ENCODE measurements around the gene NCCRP1.

Gene NCCRP1

GRCh38 chr19:39196320-39196719 lies 444 bp upstream of the NCCRP1 start:
- Histone ChIP-seq H3K27me3 (ENCODE audit: insufficient read depth, poor library complexity, severe bottlenecking) (no peaks in the 10 kb centered on the region), H3K9me3 (ENCODE audit: severe bottlenecking) (no peaks in the 10 kb centered on the region), H3K4me1 (ENCODE audit: insufficient read depth, poor library complexity, severe bottlenecking) (peaks cover 5% of the 10 kb centered on the region), H3K27ac (ENCODE audit: poor library complexity, severe bottlenecking) (no peak overlapping the region), H3K4me3 (ENCODE audit: severe bottlenecking) (no peak overlapping the region), H3K36me3 (ENCODE audit: low read depth) (no peaks in the 10 kb centered on the region)
- DNase-seq (ENCODE audit: low spot score): no peak
- no peak for TF ChIP-seq CTCF (IDR thresholded peaks at IDR 0.05; ENCODE audit: poor library complexity, severe bottlenecking)
- no peak for ATAC-seq (ENCODE audit: low read depth)

- Histone ChIP-seq H3K27ac (ENCODE audit: poor library complexity, severe bottlenecking) (no peak overlapping the region), H3K4me3 (ENCODE audit: severe bottlenecking) (no peak overlapping the region), H3K36me3 (ENCODE audit: low read depth) (no peaks in the 10 kb centered on the region), H3K4me1 (ENCODE audit: insufficient read depth, poor library complexity, severe bottlenecking) (peaks cover 5% of the 10 kb centered on the region), H3K9me3 (ENCODE audit: severe bottlenecking) (no peaks in the 10 kb centered on the region), H3K27me3 (ENCODE audit: insufficient read depth, poor library complexity, severe bottlenecking) (peaks cover 12% of the 10 kb centered on the region)
- ATAC-seq (ENCODE audit: low read depth) (peak; percentile 68), DNase-seq (ENCODE audit: low spot score) (no peak)
- TF ChIP-seq CTCF (IDR thresholded peaks at IDR 0.05; ENCODE audit: poor library complexity, severe bottlenecking): no peak
Observed at GRCh38 chr19:39197808-39198207, 1.0 kb downstream of the NCCRP1 start.

- H3K36me3 ChIP-seq (ENCODE audit: low read depth): no peaks in the 10 kb centered on the region
- no peaks in the 10 kb centered on the region for H3K9me3 ChIP-seq (ENCODE audit: severe bottlenecking)
- H3K27me3 ChIP-seq (ENCODE audit: insufficient read depth, poor library complexity, severe bottlenecking): peaks cover 25% of the 10 kb centered on the region
- no peak for ATAC-seq (ENCODE audit: low read depth)
- DNase-seq (ENCODE audit: low spot score): no peak
- no peak overlapping the region for H3K27ac ChIP-seq (ENCODE audit: poor library complexity, severe bottlenecking)
- no peak for TF ChIP-seq CTCF (IDR thresholded peaks at IDR 0.05; ENCODE audit: poor library complexity, severe bottlenecking)
- H3K4me3 ChIP-seq (ENCODE audit: severe bottlenecking): no peak overlapping the region
- peaks cover 5% of the 10 kb centered on the region for H3K4me1 ChIP-seq (ENCODE audit: insufficient read depth, poor library complexity, severe bottlenecking)
Observed at GRCh38 chr19:39199025-39199424, 2.3 kb downstream of the NCCRP1 start.

GRCh38 chr19:39200066-39200802 lies 3.5 kb downstream of the NCCRP1 start:
- no peak overlapping the region for H3K4me3 ChIP-seq (ENCODE audit: severe bottlenecking)
- no peak for ATAC-seq (ENCODE audit: low read depth)

More at GRCh38 chr19:39200066-39200802, 3.5 kb downstream of the NCCRP1 start:
- TF ChIP-seq CTCF (IDR thresholded peaks at IDR 0.05; ENCODE audit: poor library complexity, severe bottlenecking): no peak
- peaks cover 5% of the 10 kb centered on the region for H3K4me1 ChIP-seq (ENCODE audit: insufficient read depth, poor library complexity, severe bottlenecking)
- DNase-seq (ENCODE audit: low spot score): no peak
- no peaks in the 10 kb centered on the region for H3K36me3 ChIP-seq (ENCODE audit: low read depth)
- H3K9me3 ChIP-seq (ENCODE audit: severe bottlenecking): no peaks in the 10 kb centered on the region
- no peak overlapping the region for H3K27ac ChIP-seq (ENCODE audit: poor library complexity, severe bottlenecking)
- H3K27me3 ChIP-seq (ENCODE audit: insufficient read depth, poor library complexity, severe bottlenecking): peaks cover 31% of the 10 kb centered on the region

Data from RWPE2 (cell line).